NCI-H2029 (cell line): ENCODE measurements around the gene FAM184B.
A peak's percentile ranks its signal among the peaks of the same experiment; 100 is the strongest.

Source experiments
- DNase-seq: peaks from one replicate; lab custom pipeline; 2025; lab: John Stamatoyannopoulos, UW

The FAM184B gene

GRCh38 chr4:17781300-17782287 is at the start of gene FAM184B:
TSS of gene FAM184B (minus strand) at chr4:17781621. CDS start at chr4:17781299, 322 bp downstream.
- no peak for DNase-seq

DNA sequence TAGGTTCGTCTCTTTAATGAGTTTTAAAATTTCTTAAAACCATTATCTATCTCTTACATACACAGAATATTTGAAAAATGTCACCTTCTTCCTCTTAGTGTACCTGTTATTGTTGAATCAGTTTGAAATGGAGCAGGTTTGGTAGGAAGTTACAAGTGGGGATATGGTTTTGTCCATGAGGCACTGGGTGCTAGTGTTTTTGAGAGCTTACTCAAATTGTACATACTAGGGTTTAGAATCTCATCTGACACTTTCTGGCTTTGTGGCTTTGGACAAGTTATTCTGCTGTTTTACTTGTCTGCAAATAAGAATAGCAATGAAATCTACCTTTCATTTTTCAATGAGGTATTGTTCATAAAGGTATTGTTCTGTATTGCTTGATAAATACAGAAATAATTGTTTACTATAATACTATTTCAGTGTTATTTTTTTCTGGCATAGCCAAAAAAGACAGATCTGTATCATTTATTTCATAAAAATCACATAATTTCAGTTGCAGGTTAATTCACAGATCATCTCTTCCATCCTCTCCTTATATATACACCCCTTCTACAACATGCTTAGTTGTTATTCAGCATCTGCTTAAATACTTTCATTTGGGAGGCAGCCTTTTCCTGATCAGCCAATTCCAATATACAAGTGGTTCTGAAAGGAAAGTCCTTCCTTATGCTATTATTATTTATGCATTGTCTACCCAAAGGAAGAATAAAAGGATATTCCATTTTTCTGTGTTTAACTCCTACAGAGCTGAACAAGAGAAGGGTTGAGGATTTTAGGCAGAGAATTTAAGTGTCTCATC is 42.6 kb upstream of the FAM184B start:
- DNase-seq: no peak

DNA sequence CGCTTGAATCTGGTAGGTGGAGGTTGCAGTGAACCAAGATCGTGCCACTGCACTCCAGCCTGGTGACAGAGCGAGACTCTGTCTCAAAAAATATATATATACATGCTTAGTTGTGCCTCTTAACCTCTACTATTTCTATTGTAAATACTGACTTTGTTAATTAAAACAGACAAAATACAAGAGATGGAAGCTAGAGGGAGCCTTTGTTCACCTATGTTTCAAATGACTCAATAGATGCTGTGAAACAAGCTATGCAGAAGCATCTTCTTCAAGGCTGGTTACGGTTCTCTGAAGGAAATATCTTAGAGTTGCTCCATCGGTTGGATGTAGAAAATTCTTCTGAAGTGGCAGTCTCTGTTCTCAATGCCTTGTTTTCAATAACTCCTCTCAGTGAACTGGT is 35.6 kb upstream of the FAM184B start:
- DNase-seq: no peak

GRCh38 chr4:17816142-17816541 is 34.7 kb upstream of the FAM184B start:
- no peak for DNase-seq

GRCh38 chr4:17814140-17814539 is 32.7 kb upstream of the FAM184B start:
- DNase-seq: no peak

DNA sequence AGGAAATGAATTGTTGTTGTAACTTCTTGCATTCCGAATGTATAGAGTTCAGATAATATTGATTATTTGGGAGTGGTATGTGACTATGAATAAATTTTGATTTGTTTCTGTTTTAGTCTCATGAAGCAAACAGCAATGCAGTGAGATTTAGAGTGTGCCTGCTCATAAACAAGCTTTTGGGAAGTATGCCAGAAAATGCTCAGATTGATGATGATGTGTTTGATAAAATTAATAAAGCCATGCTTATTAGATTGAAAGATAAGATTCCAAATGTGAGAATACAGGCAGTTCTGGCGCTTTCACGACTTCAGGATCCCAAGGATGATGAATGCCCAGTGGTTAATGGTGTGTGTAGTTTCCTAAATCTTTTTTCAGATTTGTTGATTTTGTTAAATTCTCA is 31.4 kb upstream of the FAM184B start:
- no peak for DNase-seq

GRCh38 chr4:17812125-17812524 is 30.7 kb upstream of the FAM184B start:
- no peak for DNase-seq

DNA sequence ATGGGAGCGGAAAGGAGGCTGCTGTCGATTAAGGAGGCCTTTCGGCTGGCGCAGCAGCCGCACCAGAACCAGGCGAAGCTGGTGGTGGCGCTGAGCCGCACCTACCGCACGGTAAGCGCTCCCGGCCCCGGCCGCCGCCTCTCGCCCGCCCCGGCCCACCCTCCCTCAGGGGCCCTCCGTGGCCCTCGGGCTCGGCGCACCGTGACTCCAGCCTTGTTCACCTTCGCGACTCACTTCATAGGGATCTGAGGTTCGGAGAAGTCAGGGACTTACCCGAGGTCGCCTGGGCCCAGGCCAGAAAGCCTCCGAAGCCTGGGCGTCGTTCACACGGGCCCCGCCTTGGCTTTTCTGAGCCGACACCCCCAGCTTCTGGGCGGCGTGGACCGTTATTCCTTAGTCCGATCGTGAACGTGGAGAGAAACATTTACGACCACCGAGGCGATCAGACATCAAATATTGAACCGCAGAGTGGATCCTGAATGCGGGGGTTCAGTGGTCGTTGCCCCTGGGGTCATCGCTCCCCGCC is 29.7 kb upstream of the FAM184B start:
- peak; percentile 33 for DNase-seq

DNA sequence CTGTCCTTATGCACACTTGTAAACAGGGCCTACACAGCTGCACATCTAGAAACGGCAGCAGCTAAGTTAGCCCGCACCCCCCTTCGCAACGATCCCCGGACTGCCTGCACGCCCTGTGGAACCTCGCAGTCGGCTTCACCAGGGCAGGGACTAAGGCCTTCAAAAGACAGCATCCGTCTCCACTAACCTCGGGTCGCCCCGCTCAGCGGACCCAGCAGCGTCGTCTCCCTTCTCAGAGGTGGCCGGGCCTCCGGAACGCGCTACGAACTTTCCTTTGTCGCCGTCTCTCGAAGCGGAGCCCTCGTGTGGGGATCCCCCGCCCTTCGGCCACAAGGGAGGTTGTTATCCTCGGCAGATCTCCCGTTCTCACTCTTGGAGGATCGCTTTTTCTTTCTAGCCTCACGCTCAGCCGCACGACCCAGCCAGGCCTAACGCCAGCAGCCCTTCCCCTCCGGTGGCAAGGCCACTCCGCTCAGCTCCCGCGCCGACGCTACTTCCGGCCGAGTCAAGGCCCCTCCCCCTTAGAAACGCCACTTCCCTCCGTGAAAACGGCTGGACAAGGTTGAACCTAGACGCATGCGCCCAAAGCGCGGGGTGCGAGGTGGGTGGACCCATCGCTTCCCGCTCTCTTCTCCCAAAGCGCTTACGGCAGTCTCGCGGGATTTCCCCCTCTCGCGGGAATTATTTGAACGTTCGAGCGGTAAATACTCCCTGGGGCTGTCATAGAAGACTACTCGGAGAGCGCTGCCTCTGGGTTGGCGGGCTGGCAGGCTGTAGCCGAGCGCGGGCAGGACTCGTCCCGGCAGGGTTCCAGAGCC is 29.0 kb upstream of the FAM184B start, which contains the start of the genes DCAF16 and NCAPG:
Gene DCAF16, minus strand, starts transcription at position 498 of the 818 bp plus-strand sequence. CDS start 6,616 bp downstream, outside the sequence.
Gene NCAPG, plus strand, starts transcription at position 720 of the 818 bp plus-strand sequence. CDS start 99 bp downstream, outside the sequence.
- DNase-seq: peak; percentile 98

- no peak for DNase-seq
Observed at GRCh38 chr4:17809667-17810066, 28.2 kb upstream of the FAM184B start.

DNA sequence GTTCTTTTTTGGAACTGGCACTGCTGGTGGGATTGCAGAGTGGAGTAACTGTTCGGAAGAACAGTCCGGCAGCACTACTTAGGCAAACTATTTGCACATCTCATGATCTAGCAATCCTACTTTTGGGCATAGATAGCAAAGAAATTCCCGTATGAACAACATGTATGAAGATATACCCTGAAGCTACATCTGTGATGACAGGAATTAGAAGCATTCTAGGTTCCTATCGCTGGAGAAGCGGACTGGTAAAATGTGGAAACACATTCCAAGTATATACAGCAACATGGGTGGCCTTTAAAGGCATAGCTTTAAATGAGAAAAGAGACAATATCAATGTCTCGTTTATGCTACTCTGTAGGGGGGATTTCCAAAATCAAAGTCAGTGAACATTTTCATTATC is 26.0 kb upstream of the FAM184B start:
- DNase-seq: no peak

- no peak for DNase-seq
Observed at GRCh38 chr4:17805580-17806155, 24.2 kb upstream of the FAM184B start.

- DNase-seq: no peak
Observed at GRCh38 chr4:17797808-17798207, 16.4 kb upstream of the FAM184B start.

GRCh38 chr4:17794730-17795129 is 13.3 kb upstream of the FAM184B start:
- no peak for DNase-seq

DNA sequence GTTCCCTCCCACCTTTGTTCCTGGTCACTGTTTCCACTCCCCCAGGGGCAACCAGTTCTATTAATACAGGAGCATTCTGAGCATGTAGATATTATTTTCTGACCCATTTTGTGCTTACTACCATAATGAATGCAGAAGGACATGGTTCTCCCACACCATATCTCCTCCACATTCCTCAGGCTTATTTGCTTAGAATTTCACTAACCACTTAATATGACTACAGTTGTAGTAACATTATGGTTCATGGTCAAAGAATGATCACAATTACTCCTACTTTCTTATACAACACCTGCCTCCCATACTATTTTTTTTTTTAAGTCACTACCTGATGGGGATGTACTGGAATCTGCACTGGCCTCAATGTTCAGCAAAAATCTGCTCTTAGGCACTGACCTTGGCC is 7.5 kb upstream of the FAM184B start:
- no peak for DNase-seq

DNA sequence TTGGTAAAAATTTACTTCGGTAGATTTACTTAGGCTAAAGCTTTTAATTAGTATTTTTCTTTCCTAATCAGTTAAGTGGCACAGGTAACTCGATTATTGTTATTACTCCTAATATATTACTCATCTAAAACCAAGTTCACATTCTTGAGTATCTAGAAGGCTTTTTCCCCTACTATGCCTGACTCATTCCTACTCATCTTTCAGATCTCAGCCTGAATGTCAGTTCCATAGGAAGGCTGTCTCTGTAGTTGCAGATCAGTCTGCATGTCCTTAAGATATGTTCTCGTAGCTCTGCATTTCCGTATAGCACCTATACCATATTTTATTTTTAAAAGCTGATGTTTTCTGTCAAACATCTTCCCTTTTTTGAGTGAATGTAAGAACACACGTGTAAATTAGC is 5.9 kb upstream of the FAM184B start:
- no peak for DNase-seq

GRCh38 chr4:17786567-17786966 is 5.1 kb upstream of the FAM184B start:
- DNase-seq: no peak

GRCh38 chr4:17785858-17786257 is 4.4 kb upstream of the FAM184B start:
- no peak for DNase-seq

- DNase-seq: peak; percentile 47
Observed at GRCh38 chr4:17780501-17781299, 721 bp downstream of the FAM184B start.

DNA sequence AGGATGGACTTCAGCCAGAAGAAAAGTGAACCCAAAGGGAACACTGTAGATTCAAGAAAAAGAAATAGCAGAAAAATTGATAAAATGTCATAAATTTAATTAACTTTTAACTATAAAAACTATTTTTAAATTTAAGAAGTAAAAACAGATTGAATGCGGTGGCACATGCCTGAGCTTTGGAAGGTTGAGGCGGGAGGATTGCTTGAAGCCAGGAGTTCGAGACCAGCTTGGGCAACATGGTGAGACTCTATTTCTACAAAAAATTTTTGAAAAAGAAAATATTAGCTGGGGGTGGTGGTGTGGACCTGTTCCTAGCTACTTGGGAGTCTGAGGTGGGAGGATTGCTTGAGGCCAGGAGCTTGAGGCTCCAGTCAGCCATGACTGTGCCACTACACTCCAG is 3.0 kb downstream of the FAM184B start:
- DNase-seq: no peak
